NT2/D1 (cell line): ENCODE data around the gene FRMD4B.
"Not testable (repeated sequence)": the region's sequence is repeated elsewhere in the genome, so short reads cannot be mapped to it uniquely, and the experiment has no call there.

Experiments
- DNase-seq: peaks from one replicate; pipeline ENCODE4 v3.0.0-alpha.2; 2011; ENCODE audit warnings: low read depth, low spot score
- H3K27me3 ChIP-seq: 2 replicates; pipeline ENCODE4 v1.6.0; 2011; ENCODE audit warnings: mild to moderate bottlenecking; ENCODE audit not compliant: insufficient read length, insufficient read depth
- H3K36me3 ChIP-seq: 2 replicates; pipeline ENCODE4 v1.6.1; 2011; ENCODE audit warnings: mild to moderate bottlenecking, low read length, mixed read lengths; ENCODE audit not compliant: insufficient read depth, insufficient read length
- H3K4me1 ChIP-seq: 2 replicates; pipeline ENCODE4 v1.5.1; 2011; ENCODE audit not compliant: insufficient read depth, insufficient read length
- H3K4me3 ChIP-seq: 2 replicates; pipeline ENCODE4 v1.5.1; 2011; ENCODE audit warnings: low read depth; ENCODE audit not compliant: insufficient read length
- H3K9ac ChIP-seq: 2 replicates; pipeline ENCODE4 v1.6.0; 2011; ENCODE audit warnings: low read depth; ENCODE audit not compliant: insufficient read length
- H3K9me3 ChIP-seq: 2 replicates; pipeline ENCODE4 v1.5.1; 2011; ENCODE audit warnings: mild to moderate bottlenecking, low read length; ENCODE audit not compliant: insufficient read depth
- SUZ12 ChIP-seq: IDR thresholded peaks from 2 replicates; pipeline ENCODE4 v1.6.1; 2011; ENCODE audit not compliant: insufficient read length, insufficient read depth; ENCODE audit errors: extremely low read depth
- YY1 ChIP-seq: IDR thresholded peaks from 2 replicates; pipeline ENCODE4 v1.6.1; 2011; ENCODE audit not compliant: insufficient read length, insufficient read depth
- ZNF274 ChIP-seq: IDR thresholded peaks from 2 replicates; pipeline ENCODE4 v1.6.1; 2011; ENCODE audit warnings: mild to moderate bottlenecking, low read depth, low read length

The FRMD4B gene

GRCh38 chr3:69266585-69266984, 119.3 kb downstream of the FRMD4B start:
- H3K36me3 ChIP-seq: no peaks in the 10 kb centered on the region
- no peak overlapping the region for H3K4me3 ChIP-seq
- TF ChIP-seq SUZ12: no peak
- TF ChIP-seq YY1: no peak
- TF ChIP-seq ZNF274: no peak
- no peak overlapping the region for H3K9ac ChIP-seq
- no peaks in the 10 kb centered on the region for H3K4me1 ChIP-seq
- no peaks in the 10 kb centered on the region for H3K9me3 ChIP-seq
- H3K27me3 ChIP-seq: no peaks in the 10 kb centered on the region
- DNase-seq: no peak

DNA sequence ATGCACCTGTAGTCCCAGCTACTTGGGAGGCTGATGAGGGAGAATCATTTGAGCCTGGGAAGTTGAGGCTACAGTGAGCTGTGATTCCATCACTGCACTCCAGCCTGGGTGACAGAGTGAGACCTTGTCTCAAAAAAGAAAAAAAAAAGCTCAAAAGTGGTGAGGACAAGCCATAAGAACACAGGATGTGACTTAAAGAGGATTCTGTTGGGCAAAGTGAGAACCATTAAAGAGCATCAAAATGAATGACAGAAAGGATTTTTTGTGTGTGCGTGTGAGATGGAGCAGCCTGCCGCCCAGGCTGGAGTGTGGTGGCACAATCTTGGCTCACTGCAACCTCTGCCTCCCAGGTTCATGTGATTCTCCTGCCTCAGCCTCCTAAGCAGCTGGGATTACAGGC, 119.8 kb downstream of the FRMD4B start:
- H3K9me3 ChIP-seq, H3K9ac ChIP-seq, H3K4me3 ChIP-seq, H3K27me3 ChIP-seq, H3K36me3 ChIP-seq, DNase-seq, H3K4me1 ChIP-seq: not testable (repeated sequence)

- DNase-seq, H3K27me3 ChIP-seq, H3K9ac ChIP-seq, H3K4me1 ChIP-seq, H3K36me3 ChIP-seq, H3K4me3 ChIP-seq: not testable (repeated sequence)
- peaks cover 23% of the 10 kb centered on the region for H3K9me3 ChIP-seq
Observed at GRCh38 chr3:69260843-69261405, 125.0 kb downstream of the FRMD4B start.

GRCh38 chr3:69260216-69260787, 125.6 kb downstream of the FRMD4B start:
- Histone ChIP-seq H3K9me3 (peaks cover 23% of the 10 kb centered on the region), H3K36me3 (no peaks in the 10 kb centered on the region), H3K4me3 (no peak overlapping the region), H3K9ac (no peak overlapping the region), H3K4me1 (no peaks in the 10 kb centered on the region), H3K27me3 (no peaks in the 10 kb centered on the region)
- TF ChIP-seq ZNF274 (no peak), YY1 (no peak), SUZ12 (no peak)
- no peak for DNase-seq

DNA sequence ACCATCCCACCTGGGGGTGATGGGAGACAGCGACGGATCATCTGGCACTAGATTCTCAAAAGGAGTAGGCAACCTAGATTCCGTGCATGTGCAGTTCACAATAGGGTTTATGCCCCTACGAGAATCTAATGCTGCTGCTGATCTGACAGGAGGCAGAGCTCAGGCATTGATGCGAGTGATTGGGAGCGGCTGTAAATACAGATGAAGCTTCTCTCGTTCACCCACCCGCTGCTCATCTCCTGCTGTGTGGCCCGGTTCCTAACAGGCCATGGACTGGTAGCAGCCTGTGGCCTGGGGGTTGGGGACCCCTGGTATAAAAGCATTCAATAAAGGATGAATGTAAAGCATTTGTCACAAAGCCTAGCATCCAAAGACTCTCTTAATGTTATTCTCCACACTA, 126.8 kb downstream of the FRMD4B start:
- Histone ChIP-seq H3K9ac (no peak overlapping the region), H3K27me3 (no peaks in the 10 kb centered on the region), H3K4me3 (no peak overlapping the region), H3K9me3 (peaks cover 23% of the 10 kb centered on the region), H3K4me1 (no peaks in the 10 kb centered on the region), H3K36me3 (no peaks in the 10 kb centered on the region)
- no peak for DNase-seq
- TF ChIP-seq SUZ12 (no peak), YY1 (no peak), ZNF274 (no peak)

DNA sequence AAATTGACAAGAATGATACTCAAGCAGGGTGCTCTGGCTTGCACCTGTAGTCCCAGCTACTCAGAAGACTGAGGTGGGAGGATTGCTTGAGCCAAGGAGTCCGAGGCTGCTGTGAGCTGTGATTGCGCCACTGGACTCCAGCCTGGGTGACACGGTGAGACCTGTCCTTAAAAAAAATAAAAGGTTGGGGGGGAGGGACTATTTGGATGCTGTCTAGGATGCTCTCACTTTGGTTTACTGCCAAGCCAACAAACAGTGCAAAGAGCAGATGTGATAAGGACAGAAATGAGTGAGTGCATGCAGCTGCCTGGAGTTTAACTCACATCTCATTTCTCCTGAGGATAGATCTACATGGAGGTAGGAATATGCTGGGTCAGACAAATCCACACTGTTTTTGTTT, 130.0 kb downstream of the FRMD4B start:
- H3K36me3 ChIP-seq: no peaks in the 10 kb centered on the region
- H3K4me1 ChIP-seq: no peaks in the 10 kb centered on the region
- no peaks in the 10 kb centered on the region for H3K27me3 ChIP-seq
- no peak for DNase-seq
- no peak overlapping the region for H3K4me3 ChIP-seq
- H3K9ac ChIP-seq: no peak overlapping the region
- TF ChIP-seq SUZ12 (no peak), ZNF274 (no peak), YY1 (no peak)
- peaks cover 21% of the 10 kb centered on the region for H3K9me3 ChIP-seq

- Histone ChIP-seq H3K36me3 (no peaks in the 10 kb centered on the region), H3K27me3 (no peaks in the 10 kb centered on the region), H3K9me3 (peaks cover 6% of the 10 kb centered on the region), H3K9ac (no peak overlapping the region), H3K4me1 (no peaks in the 10 kb centered on the region), H3K4me3 (no peak overlapping the region)
- no peak for DNase-seq
- TF ChIP-seq SUZ12 (no peak), YY1 (no peak), ZNF274 (no peak)
Observed at GRCh38 chr3:69254351-69254750, 131.5 kb downstream of the FRMD4B start.

DNA sequence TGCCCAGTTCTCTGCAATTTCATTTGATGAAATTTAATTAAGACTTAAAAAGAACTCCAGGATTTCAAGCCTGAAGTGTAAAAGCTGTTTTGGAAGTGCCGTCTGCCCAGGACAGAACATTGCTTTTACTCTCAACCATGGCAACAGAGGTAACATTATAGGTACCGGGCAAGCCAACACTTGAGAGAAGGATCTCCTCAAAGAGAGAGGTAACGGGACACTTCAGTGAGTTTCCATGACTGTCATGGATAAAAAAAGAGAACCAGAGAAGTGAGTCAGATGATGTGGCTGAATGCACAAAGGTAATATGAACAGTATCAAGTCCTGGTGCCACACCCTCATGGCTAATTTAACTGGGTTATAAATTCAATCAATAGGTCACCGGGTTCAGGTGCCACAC, 133.3 kb downstream of the FRMD4B start:
- H3K9me3 ChIP-seq: no peaks in the 10 kb centered on the region
- H3K36me3 ChIP-seq: peaks cover 4% of the 10 kb centered on the region
- TF ChIP-seq SUZ12 (no peak), YY1 (no peak)
- H3K27me3 ChIP-seq: no peaks in the 10 kb centered on the region
- no peak for DNase-seq
- no peaks in the 10 kb centered on the region for H3K4me1 ChIP-seq
- H3K4me3 ChIP-seq: no peak overlapping the region
- no peak overlapping the region for H3K9ac ChIP-seq
